ENCODE measurements around the gene NKX2-1. TPM values are rescaled to one million over a fixed set of nuclear protein-coding genes. Genes with fewer than 3 reads are reported as not detected.
A peak's percentile ranks its signal among the peaks of the same experiment; 100 is the strongest.
"Not testable (repeated sequence)": the region's sequence is repeated elsewhere in the genome, so short reads cannot be mapped to it uniquely, and the experiment has no call there.

The NKX2-1 gene
- polyA plus RNA-seq (ENCODE audit: insufficient read length), result not detected

DNA sequence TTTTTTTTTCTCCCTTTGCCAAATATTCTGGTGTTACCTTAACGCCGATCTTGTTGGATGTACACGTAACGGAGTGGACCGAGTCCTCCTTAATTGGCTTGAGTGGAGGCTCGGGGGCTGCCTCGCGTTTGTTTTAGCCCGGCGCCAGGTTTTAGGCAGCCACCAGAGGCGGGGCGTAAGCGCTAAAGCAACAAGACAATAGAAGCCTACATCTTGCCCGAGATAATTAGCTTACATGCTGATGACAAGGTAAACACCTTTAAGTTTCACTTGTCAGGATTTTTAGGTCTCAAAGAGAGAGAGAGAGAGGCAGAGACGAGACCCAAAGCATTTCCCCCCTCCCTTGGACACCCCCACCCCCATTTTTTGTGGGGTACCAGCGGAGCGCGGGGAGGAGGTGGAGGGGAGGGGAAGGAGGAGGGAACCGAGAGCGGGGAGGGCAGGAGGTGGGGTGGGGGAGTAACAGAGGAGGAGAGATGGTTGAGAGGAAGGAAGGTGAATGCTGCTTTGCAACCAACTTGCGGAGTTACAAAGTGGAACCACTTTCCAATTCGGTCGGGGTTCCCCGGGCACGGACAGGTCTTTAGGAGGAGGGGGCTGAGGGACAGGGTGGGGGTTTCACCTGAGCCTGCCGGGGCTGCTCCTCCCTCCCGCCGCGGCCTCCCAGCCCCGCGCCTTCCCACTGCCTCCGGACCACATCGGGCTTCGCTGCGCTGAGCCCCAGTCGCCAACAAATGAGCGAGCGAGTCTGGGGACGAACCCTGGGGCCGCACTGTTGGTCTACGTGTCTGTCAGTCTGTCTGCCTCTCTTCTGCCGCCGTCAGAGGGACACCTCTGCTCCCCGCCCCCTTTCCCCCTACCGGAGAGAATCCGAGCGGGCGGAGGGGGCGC is at the start of gene NKX2-1:
Gene NKX2-1 (minus strand): TSS at position 802 of the 891 bp plus-strand sequence. CDS start 103 bp downstream, at position 699.
- DNase-seq, result no peak

DNA sequence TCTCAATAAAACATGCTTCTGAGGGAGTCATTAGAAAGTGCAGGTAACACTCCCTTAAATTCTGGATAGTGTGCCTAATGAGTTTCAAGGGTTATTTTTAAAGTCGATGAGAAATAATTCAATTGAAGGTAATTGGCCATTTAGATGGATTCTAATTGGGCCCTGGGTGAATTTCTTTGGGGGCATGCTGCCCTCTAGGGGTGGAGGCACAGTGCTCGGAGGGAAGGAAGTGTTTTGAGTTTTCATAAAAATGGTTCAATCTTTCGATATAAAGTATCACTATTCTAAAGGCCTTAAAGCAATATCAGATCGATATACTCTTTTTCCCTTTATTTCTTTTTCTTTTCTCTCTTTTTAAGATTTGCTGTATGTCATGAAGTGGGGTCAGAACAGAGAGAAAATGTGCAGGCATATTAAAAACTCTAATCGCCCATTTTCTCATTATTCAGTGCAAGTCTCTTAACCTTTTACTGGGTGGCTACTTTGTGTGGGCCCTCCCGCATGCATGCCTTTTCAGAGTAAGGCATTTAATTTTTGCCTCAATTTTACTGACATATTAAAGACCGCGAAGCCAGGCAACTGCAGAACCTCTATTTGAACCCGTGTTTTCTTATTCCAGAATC is 36.9 kb upstream of the NKX2-1 start:
- no peak for DNase-seq

DNA sequence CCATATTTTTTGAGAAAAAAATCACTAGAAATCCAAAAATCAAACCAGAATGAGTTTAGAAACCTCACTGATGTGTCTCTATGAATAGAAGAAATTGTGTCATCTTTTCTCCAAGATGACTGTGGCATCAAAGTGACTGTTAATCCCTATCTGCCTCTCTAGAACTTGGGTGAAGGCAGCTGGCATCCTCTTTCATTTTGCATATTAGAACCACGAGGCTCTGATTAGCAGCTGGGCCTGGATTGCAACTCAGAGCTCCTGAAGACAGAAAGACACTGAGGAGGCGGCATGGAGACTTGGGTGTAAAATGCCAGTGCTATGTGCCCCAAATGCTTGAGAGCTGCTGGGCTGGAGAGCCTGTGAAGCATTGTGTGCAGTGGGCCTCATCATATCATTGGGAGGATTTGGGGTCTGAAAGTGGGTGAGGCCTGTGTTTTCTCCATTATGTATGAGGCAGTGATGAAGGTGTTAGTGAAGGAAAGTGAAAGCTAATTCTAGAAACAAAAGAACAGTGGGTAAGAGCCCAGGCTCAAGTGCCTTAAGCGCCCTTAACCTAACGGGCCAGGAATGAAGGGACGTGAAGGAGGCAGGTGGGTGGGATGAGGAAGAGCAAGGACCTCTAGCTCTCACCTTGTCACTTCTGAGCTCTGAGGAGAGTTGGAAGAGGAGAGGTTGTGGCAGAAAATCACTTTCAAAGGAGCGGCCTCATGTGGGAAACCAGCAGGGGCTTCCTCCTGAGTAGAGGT is 36.1 kb upstream of the NKX2-1 start:
- DNase-seq, result no peak

DNA sequence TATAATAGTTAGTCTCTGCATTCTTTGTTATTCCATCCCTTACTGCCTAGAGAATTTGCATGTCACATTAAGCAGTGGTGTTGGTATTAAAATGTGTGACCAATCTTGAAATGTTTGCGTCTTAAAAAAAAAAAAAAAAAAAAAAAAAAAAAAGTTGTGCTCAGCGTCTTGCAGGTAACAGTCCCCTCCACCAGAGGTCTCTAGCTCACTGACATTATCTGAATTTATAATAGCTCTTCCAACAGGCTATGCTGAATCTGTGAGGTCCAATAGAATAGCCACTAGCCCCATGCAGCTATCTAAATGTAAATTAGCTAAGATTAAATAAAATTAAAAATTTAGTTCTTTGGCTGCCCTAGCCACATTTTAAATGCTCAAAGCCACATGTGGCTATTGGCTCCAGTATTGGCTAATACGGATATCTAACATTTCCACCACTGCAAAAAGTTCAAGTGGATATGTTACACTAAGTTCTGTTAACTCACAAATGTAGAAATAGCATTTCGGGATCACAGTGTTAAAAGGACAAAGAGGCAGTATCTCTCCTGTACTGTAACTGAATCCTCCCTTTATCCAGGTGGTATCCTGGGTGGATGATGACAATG is 33.7 kb upstream of the NKX2-1 start:
- DNase-seq, result peak; percentile 23

DNA sequence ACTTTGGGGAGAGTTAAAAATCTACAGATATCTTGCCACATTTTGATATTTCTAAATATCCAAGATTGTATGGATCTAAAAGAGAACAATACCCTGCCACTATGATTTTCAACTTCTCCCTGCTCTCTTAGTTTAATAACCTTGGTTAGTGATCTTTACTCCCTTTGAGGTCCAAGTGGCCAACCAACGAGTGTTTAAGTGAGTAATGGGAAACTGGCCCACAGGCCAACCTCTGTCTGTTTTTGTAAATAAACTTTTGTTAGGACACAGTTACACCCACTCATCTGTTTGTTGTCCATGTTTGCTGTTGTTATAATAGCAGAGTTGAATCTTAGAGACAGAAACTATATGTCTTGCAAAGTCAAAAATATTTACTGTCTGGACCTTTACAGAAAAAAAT is 30.9 kb upstream of the NKX2-1 start:
- DNase-seq, result no peak

DNA sequence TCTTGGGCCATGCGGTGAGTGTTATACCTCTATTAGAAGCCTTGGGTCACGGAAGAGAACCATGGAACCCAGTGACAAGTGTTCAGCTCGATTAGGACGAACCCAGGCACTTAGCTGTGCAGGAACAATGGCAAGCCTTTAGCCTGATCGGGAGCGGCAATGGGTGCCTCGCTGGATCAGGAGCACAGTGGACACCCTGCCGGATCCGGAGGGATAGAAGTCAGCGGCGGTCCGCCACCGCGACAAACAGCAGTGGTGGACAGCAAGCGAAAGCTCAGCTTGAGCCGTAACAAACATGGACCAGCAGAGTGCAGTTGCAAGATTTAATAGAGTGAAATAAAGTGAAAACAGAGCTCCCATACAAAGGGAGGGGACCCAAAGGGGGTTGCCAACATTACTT is 24.2 kb upstream of the NKX2-1 start:
- not testable (repeated sequence) for DNase-seq

DNA sequence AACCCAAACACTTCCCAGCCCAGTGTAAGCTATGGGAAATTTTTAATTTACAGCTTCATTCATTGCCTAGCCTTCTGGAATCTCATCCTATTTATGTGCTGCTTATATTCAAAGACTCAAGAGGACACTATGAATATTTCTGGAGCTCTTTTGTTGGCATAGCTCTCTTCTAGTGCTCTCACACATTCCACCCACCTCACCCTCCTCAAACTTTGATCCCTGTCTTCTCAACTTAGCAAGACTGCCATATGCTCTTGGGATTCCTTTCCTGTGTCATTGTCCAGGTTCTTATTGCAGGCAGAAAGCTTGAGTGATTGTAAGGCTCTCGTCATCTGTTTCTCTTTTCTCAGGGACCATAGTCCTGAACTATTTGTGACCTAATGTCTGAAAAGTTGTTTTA is 18.0 kb upstream of the NKX2-1 start:
- DNase-seq, result no peak

DNA sequence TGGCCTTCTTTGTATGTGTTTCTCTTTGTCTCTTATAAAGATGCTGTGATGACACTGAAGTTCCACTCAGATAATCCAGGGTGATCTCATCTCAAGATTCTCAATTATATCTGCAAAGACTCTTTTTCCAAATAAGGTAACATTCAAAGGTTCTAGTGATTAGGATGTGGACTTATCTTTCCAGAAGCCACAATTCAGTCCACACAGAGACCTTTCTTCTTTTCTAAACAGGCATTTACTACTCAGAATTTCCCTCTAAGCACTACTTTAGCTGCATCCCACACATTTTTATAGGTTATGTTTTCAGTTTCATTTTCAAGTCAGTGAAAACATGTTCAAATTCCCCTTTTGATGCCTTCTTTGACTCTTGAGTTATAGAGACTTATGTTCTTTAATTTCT is 9.0 kb upstream of the NKX2-1 start:
- DNase-seq, result no peak

DNA sequence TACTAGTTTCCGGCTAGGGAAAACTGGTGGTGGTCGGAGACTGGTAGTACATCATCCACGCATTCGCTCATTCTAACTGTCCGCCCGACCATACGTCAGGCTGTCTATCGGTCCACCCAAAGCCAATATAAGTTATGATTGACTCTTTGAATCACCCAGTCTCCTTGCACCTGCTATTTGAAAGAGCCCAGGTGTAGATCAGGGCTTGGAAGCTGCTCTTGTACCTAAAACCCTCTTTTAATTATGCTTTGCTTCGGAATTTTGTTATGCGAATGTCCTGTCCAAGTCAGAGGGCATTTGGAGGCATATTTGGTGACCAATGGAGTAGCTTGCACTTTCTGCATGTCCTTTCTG is 5.7 kb upstream of the NKX2-1 start:
- DNase-seq, result no peak

DNA sequence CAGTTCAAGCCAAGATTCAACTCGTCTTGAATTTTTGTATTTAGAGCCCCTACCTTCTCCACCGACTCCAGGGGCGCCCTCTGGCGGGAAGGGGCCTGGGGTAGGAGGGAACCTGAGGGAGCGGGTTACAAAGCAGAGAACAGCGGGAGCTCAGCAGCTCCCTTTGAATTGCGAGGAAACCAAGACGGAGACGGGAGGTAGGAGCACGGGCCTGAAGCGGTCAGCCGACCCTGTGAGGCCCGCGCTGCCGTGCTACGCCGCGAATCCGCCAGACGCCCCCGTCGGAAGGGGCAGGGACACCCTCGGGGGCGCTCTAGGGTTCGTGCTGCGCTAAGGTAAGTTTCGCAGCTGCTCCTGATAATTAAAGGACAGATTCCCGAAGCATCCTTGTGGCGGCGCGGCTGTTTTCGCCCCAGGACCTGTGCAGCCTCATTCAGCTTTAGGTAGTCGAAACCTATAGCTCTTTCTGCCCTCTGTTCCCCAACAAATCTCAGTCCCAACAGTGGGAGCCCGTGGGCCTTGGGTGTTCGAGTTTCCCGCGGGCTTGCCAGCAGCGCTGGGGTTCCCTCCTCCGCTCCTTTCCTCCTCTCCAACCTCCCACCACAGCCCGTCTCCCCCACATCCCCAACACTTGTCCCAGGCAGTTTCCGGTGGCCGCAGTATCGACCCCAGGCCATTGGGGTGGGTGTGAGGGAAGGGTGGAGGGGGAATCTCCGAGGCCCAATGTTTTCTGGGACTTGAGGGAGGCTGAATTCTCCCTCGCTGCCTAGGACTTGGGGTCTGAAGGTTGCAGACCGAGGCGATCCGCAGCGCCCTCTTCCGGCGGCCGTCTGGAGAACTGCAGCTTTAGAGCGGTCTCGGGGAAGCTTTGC is 5.1 kb upstream of the NKX2-1 start:
- no peak for DNase-seq

DNA sequence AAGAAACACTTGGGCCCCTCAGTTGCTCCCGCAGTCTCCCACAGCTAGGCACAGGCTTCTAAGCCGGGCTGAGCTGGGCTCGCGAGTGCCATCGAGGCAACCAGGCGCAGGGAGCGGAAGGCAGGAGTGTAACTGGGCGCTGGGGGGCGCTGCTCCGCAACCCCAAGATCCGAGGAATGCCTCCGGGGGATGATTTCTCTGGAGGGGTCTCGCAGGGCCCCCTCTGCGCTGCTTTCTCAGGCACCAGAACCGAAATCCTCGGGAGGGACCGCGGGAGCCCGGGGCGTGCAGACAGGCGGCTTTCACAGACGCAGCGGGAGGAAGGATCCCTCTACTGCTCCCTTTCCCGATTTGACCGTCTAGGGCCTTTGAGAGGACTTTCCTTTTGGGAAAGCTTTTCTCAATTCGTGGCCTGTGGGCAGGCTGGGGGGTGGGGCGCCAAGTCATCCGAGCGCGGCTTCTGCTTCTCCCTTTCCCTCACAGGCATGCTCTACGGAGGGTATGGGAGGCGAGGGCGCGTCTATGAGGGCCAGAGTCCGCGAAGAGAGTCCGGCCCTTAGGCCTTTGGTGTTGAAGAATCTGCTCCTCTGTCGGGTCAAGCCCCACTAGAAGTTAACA is 4.3 kb upstream of the NKX2-1 start:
- no peak for DNase-seq

DNA sequence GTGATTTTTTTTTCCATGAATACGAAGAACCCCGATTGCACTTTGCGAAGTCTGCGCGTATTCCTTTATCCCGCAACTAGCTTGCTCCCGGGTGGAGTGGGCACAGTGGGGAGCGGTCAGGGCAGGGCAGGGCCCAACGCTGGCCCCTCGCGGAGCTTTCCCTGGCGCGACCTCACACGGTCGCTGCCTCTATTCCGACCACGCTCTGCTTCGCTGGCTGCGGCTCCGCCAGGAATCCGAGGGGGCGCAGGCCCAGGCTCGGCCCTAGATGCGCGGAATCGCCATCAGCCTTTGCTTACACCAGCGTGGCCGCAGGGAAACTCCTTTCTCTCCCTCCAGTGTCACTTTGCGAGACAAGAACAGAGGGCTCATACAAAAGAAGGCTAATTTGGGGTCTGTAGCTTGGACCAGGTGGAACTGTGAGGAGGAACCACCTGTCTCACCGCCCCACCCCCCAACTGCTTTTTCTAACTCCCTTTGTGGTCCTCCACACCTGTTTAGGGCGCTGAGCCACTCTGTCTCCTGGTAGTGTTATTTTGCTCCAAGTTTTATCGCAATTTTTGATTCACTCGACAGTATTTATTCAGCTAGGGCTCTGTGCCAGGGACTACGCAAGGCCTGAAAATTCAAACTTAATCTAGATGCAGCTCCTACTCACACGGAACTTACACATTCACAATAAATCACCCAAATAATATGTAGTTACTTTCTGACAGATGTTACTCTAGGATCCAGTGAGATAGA is 3.1 kb upstream of the NKX2-1 start:
- DNase-seq, result no peak

DNA sequence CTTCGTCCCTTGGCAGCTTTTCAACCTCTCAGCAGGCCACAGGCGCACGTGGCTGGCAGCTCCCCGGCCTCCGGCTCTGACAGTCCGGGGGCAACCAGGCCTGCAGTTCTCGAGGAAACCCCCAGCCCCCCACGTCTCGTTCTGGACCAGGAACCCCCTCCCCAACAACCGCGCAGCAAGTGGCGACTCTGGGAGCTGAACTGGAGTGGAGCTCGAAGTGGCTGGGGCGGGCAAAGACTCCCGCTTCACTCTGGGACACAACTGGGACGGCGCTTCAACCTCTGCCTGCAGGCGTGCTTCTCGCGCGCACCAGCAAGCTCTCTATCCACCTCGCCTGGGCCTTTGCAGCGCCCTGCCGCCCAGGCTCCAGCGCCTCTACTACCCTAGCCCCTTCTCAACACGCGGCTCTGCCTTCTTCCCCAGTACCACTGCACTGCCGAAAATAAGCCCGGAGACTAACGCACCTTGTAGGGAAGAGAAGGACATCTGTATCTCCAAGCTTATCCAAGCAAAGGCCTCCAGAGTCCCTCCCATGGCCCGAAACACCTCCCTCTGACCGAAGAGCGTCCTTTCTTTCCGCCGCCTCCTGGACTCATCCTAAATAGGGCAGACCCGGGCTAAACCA is 2.4 kb upstream of the NKX2-1 start:
- DNase-seq, result no peak

DNA sequence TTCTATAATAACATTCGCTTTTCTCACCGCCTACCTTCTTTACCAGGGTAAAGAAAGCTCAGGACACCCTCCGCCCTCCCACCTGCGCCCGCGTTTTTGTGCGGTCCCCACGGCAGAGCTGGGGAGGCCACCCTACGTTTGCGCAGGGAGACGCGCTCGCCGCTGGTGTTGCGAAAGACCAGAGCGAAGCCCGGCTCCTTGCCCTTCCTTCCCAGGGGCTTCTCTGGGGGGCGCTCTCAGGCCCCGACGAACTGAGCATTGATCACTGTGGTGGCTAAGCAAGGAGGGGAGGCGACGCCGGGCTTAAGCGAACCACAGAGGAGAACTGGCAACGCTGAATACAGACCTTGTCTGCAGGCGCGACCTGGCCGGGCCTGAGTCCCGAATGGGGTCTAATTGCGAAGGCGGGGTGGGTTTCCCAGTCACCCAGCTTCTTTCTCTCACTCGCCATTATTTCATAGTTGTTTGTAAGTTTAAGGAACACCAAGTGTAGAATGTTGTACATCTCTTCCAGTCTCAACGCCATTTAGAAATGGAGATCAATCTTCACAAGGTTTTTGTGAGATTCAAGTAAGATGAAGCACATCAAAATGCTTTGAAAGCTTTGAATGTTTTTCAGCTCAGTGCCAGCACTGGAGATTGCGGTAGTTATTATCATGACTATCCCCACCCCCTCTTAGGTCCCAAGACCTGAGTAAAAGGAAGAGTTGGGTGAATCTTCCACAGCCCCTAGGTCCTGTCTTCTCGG is 1.7 kb upstream of the NKX2-1 start:
- DNase-seq, result no peak

DNA sequence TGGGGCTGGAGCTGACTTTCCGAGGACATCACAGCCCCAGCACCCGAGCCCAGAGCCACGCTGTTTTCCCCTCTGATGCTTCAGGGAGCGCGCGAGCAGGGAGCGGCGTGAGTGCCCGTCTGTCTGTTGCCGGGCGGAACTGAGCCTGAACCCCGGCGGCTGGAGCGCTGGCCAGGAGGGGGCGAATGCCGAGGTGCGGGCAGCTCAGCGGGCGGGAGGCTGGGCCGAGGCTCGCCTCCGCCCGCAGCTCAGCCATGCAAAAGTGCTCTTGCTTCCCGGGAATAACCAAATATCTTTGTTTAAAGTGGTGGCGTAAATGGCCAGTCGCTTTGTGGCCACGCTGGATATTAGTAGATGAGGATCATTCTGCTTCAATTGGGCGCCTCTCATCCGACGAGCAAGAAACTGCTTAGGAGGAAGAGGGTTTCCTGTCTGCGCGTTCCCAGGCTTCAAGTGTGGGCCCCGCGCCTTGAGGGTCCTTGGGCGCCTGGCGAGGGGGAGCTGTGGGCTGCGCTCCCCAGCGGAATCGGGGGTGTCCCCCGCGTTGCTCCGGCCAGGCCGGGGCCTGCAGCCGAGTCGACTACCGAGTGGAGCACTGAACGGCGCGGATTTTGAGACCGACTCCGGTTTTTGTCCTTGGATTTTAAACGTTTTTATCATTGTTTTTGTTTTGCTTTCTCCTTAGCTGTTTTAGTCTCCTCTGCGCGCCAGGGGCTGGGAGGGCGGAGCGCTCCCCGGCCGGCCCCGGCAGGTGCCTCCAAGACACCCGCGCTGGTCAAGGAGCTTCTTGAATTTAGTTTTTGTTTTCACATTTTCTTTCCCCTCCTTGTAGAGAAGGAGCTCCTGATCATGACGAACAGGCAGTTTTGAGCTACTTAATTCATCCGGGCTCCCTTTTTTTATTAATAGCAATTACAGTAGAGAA is 831 bp upstream of the NKX2-1 start:
- DNase-seq, result no peak

DNA sequence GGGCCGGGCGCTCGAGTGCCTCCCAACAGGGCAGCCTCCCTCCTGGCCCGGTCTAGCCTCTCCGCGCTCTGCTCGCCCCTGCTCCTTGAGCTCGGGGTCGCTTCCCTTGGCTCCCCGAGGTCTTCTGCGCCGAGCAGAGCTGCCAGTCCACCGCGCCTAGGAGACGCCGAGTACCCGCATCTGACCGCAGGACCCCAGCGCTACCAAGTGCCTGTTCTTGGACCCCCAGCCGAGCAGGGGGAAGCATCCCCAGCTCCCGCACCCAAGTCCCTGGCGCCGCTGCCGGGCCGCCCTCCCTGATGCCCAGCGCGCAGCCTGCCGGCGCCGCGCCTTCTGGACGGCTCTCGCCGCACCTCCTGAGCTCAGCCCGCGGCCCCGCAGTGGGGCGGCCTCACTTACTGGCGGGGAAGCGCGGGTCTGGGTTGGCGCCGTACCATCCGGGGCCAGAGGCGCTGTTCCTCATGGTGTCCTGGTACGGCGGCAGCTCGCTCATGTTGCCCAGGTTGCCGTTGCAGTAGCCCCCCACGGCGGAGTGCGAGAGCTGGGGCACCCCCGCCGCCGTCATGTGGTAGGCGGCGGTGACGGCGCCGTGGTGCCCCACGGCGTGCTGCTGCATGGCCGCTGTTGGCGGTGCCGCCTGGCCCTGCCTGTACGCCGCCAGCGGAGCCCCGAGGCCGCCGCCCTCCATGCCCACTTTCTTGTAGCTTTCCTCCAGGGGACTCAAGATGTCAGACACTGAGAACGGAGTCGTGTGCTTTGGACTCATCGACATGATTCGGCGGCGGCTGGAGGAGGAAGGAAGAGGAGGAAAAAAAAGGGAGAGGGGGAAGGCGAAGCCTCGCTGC is 1.2 kb downstream of the NKX2-1 start:
- DNase-seq, result no peak

DNA sequence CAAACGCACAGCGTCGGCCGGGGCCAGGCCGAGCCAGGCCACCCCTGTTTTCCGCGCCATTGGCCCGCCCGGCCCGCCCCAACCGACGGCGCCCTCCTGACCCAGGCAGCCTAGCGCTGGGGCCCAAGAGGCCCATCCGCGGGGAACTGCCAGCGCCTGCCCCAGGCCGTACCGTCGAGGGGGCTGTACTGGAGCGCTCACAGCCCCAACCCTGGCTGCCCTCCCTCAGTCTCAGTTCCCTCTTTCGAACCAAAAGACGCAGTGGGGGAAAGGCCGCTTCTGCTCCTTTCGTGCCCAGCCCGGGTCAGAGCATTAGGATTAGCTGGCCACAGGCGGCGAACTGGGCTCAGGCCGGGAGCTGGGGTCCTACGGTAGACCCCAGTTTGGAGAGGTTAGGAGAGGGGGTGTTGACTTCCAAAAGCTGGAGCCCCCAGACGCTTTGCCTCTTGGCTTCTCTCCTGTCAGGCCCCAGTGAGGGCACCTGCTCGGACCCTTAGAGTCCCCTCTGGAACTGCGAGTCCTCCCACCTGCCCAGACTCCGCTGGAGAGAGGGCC is 1.9 kb downstream of the NKX2-1 start:
- DNase-seq, result no peak
